Measurements from ENCODE around the gene KCNQ1. TPM values are rescaled to one million over a fixed set of nuclear protein-coding genes. Genes with fewer than 3 reads are reported as not detected.

Gene KCNQ1
- total RNA-seq, 1 donor from 2014 or later = 8.5 TPM

DNA sequence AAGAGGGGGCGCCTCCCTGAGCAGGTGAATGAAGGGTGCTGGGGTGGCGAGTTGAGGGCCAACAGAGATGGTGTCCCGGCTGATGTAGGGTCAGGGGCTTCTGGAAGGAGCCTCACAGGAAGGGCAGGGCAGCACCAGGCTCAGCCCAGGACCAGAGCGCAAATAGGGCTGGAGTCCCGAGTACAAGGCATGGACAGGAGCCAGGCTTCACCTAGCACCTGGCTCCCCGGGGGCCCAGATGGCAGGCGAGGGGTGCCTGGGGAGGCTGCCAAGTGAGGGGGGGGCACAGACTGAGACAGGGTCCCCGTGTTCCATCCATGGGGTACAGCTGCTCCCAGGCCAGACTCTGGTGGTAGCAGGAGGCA lies 105.8 kb downstream of the KCNQ1 start:
- Mint-ChIP-seq H3K9me3 (peaks cover 8% of the 10 kb centered on the region), H3K27me3 (ENCODE audit: low read depth) (peaks cover 25% of the 10 kb centered on the region), H3K36me3 (no peaks in the 10 kb centered on the region), H3K4me3 (no peak overlapping the region), H3K4me1 (peaks cover 9% of the 10 kb centered on the region), H3K27ac (no peak overlapping the region)
- DNase-seq (ENCODE audit: low spot score in 2 of 2, unreplicated experiment in 2 of 2) = peak in 1 of 2 experiments; percentile 14
- TF ChIP-seq, protein P1, sequence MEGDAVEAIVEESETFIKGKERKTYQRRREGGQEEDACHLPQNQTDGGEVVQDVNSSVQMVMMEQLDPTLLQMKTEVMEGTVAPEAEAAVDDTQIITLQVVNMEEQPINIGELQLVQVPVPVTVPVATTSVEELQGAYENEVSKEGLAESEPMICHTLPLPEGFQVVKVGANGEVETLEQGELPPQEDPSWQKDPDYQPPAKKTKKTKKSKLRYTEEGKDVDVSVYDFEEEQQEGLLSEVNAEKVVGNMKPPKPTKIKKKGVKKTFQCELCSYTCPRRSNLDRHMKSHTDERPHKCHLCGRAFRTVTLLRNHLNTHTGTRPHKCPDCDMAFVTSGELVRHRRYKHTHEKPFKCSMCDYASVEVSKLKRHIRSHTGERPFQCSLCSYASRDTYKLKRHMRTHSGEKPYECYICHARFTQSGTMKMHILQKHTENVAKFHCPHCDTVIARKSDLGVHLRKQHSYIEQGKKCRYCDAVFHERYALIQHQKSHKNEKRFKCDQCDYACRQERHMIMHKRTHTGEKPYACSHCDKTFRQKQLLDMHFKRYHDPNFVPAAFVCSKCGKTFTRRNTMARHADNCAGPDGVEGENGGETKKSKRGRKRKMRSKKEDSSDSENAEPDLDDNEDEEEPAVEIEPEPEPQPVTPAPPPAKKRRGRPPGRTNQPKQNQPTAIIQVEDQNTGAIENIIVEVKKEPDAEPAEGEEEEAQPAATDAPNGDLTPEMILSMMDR (IDR thresholded peaks at IDR 0.05; ENCODE audit: unreplicated experiment) = no peak

DNA sequence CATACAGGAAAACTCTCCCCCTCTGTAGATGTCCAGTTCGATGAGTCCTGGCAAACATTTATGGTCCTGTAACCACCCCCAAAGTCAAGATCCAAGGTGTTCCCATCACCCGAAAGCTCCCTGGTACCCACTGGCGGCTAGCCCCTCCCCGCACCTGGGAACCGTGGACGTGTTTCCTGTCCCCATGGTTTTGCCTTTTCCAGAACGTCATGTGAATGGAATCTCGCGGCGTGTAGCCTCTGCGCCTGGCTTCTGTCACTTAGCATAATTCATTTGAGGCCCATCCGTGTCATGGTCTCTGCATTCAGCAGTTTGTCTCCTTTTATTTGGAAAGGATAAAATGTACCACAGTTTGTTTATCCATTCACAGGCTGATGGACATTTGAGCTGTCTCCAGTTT lies 106.3 kb downstream of the KCNQ1 start:
- no peak for DNase-seq (ENCODE audit: low spot score in 2 of 2, unreplicated experiment in 2 of 2)

DNA sequence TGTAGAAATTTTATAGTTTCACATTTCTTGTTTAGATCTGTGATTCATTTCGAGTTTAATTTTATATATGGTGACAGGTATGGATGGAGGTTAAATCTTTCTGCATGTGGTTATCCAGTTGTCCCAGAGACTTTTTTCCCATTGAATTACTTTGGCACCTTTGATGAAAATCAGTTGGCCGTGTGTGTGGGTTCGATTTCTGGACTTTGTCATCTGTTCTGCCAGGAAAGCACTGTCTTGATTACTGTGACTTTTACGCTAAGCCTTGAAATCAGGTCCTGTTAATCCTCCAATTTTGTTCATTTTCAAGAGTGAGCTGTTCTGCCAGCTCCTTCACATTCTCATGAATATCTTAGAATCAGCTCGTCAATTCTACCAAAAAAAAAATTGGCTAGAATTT lies 107.4 kb downstream of the KCNQ1 start:
- H3K4me1 Mint-ChIP-seq = peaks cover 9% of the 10 kb centered on the region
- peaks cover 12% of the 10 kb centered on the region for H3K9me3 Mint-ChIP-seq

More for the DNA sequence above, 106.3 kb downstream of the KCNQ1 start:
- Mint-ChIP-seq H3K27me3 (ENCODE audit: low read depth) (peaks cover 24% of the 10 kb centered on the region), H3K9me3 (peaks cover 8% of the 10 kb centered on the region), H3K27ac (no peak overlapping the region), H3K4me1 (peaks cover 9% of the 10 kb centered on the region), H3K4me3 (no peak overlapping the region), H3K36me3 (no peaks in the 10 kb centered on the region)
- TF ChIP-seq, protein P1 (IDR thresholded peaks at IDR 0.05; ENCODE audit: unreplicated experiment) = no peak

DNA sequence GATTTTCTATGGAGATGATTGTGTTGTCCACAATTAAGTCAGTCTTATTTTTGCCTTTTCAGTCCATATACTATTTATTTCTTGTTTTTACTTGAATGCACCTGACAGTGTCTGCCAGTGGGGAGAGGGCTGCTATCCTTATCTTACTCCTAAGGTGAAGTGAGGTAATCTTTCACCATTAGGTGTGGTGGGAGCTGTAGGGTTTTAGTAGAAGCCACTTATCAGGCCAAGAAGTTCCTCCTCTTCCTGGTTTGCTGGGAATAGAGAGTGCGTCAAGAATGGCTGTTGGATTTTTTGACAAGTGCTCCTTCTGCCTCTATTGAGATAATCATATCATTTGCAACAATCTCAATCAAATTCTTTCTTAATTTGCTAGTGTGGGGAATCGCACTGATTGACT lies 108.4 kb downstream of the KCNQ1 start:
- H3K27me3 Mint-ChIP-seq (ENCODE audit: low read depth) = peaks cover 17% of the 10 kb centered on the region
- DNase-seq (ENCODE audit: low spot score in 2 of 2, unreplicated experiment in 2 of 2) = no peak
- H3K4me1 Mint-ChIP-seq = peaks cover 9% of the 10 kb centered on the region
- TF ChIP-seq, protein P1 (IDR thresholded peaks at IDR 0.05; ENCODE audit: unreplicated experiment) = no peak
- H3K9me3 Mint-ChIP-seq = peaks cover 16% of the 10 kb centered on the region
- no peaks in the 10 kb centered on the region for H3K36me3 Mint-ChIP-seq
- H3K27ac Mint-ChIP-seq = no peak overlapping the region
- H3K4me3 Mint-ChIP-seq = no peak overlapping the region

More for the DNA sequence above, 107.4 kb downstream of the KCNQ1 start:
- DNase-seq (ENCODE audit: low spot score in 2 of 2, unreplicated experiment in 2 of 2) = no peak
- H3K4me3 Mint-ChIP-seq = no peak overlapping the region
- H3K27me3 Mint-ChIP-seq (ENCODE audit: low read depth) = peaks cover 24% of the 10 kb centered on the region
- TF ChIP-seq, protein P1 (IDR thresholded peaks at IDR 0.05; ENCODE audit: unreplicated experiment) = no peak
- no peaks in the 10 kb centered on the region for H3K36me3 Mint-ChIP-seq
- H3K27ac Mint-ChIP-seq = no peak overlapping the region

DNA sequence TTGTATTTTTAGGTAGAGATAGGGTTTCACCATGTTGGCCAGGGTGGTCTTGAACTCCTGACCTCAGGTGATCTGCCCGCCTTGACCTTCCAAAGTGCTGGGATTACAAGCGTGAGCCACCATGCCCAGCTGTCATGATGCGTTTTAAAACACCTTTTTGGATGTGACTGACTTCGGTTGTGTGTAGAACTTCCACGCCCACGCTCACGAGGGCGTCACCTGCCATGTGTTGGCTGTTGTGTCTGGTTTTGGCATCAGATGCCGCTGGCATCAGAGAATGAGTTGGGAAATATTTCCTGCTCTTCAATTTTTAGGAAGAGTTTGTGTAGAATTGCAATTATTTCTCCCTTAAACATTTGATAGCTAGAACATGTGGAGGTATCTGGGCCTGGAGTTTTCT lies 109.1 kb downstream of the KCNQ1 start:
- peaks cover 12% of the 10 kb centered on the region for H3K27me3 Mint-ChIP-seq (ENCODE audit: low read depth)
- no peak overlapping the region for H3K27ac Mint-ChIP-seq
- TF ChIP-seq, protein P1 (IDR thresholded peaks at IDR 0.05; ENCODE audit: unreplicated experiment) = no peak

More for the DNA sequence above, 109.1 kb downstream of the KCNQ1 start:
- Mint-ChIP-seq H3K9me3 (peaks cover 16% of the 10 kb centered on the region), H3K36me3 (no peaks in the 10 kb centered on the region), H3K4me3 (no peak overlapping the region), H3K4me1 (peaks cover 9% of the 10 kb centered on the region)
- DNase-seq (ENCODE audit: low spot score in 2 of 2, unreplicated experiment in 2 of 2) = no peak
